ENCODE measurements around the gene DNAJB8.
A peak's percentile ranks its signal among the peaks of the same experiment; 100 is the strongest.

The DNAJB8 gene

DNA sequence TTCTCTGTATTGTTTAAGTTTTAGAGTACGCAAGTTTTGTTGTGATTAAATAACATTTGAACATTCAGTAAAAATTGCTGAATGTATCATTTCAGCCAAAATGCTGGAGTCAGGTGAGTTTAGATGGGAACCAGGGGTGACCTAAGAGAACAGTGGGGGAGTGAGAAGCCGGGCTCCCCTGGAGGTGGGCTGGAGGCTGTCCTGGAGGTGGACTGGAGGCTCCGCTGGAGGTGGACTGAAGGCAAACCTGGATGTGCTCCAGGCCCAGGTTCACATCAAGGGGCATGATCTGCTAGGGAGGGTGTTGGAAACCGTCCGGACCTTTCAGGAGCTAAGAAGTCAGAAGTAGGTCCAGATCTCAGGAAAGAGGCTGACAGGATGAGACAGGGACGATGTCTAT, 23.7 kb downstream of the DNAJB8 start:
- no peak for DNase-seq

DNA sequence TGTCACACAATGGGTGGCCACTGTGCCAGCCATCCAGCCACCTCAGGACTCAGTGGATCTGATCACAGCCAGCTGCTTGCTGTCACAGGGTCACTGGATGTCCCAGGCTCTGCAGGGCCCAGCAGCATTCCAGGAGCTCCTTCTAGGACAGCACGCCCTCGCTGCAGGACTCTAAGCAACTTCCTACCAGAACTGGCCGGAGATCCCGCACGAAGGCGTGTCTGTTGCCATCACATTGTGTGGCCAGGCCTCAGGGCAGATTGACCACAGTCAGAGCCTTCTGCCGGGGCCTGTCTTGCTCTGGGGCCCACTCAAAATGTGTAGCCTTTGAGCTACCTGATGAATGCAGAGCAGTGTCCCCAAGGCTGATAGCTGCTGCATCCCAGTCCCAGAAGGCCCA, 24.6 kb downstream of the DNAJB8 start:
- no peak for DNase-seq

DNA sequence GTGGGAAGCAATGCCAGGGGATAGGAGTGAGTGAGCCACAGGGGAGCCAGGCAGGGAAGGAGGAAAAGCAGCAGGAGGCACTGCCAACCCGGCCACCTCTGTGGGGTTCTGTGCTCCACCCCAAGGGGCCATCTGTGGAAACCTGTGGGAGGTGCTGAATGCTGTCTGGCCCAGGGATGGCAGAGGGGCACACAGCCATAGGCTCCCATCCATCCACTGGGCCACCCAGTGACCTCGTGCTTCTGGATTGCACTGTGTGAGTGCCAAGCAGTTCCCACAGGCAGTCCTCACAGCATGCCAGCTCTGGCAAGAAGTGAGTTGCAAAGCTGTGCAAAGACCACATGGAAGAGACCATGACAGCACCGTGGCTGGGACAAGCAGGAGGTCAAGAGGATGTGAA, 27.5 kb downstream of the DNAJB8 start:
- no peak for DNase-seq

DNA sequence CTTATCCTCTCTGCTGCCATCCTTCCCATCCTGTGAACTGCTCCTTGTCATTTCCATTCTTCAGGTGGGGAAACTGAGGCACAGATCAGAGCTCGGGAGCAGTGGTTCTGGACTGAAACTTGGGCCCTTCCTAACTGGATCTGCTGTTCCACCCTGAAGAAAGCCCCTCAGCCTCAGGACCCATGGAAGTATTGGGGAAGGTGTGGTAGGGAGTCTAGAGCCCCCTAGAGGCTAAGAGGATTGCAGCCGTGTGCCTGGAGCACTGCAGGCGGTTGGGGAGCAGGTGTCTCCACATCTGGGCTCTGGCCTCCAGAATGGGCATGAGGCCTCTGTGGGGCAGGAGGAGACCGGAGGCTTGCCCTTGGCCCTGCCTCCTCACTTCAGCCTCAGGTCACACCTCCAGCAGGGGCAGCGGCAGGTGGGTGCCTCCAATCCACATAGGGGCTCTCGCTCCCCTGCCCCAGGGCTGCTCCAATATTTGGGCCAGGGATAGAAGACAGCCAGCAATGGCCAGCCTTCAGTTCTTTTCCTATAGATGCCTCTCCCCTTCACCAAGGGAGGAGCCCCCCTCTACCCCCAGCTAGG, 28.1 kb downstream of the DNAJB8 start:
- no peak for DNase-seq

DNA sequence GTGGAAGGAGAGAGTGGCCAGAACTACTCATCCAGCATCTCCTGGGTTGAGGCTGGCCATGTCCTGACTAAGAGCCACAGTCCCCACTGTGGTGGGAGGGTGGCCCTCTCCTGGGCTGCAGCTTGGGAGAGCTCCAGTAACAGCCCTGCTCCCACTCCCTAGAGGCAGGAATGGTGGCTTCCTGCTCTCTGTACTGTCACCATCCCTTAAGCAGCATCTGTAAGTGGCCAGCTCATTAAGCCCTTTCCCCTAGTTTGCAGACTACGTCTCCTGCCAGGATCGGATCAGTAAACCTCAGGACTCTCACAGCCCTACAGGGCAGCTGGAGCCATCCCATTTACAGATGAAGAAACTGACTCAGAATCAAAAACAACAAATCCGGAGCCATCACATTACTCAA, 30.5 kb downstream of the DNAJB8 start:
- DNase-seq, result no peak

DNA sequence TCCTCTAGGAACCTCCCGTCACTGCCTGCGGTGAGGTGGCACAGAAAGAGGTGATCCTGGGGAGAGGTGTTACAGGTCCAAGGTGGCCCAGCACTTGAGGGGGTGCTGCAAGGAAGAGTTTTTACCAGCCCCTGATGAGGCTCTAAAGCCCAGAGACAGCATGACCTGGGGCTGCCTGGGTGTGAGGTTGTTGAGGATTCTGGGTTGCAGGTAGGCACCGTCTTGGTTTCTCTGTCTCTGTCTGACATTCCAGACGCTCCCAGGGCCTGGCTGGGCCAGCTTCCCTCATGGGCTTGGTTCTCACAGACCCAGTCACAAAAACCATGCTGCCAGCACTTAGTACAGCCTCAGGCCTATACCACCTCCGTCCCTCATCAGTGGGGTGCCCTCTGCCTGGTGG, 31.1 kb downstream of the DNAJB8 start:
- DNase-seq, result no peak

DNA sequence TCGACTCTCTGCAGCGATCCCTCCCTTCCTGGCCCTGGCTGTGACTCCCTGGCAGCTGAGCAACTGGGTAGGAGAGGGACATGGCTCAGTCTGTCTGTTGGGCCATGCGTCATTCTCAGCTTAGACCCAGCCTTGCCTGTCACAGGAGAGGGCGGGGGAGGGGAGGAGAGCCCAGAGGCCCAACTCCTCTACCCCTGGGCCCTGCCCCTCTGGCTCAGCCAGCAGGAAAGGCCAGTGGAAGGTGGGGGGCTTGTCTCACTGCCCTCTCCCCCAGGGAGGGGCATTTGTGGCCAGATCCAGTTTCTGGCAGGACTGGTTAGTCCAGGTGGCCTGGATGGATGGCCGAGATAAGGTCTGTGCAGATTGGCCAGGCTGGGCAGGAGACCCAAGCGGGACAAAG, 31.6 kb downstream of the DNAJB8 start:
- DNase-seq, result no peak

DNA sequence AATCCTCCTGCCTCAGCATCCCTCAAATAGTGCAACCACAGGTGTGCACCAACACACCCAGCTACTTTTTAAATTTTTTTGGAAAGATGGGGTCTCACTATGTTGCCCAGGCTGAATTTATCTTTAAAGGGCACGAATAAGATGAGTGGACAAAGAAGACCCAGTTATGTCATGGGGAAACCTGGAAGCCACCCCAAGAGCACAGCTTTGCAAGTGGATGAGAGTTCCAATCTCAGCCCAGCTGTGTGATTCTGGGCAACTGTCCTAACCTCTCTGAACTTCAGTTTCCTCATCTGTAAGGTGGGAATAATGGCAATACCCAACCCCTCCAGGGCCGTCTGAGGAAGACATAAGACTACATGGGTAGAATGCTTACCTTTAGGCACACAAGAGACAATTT, 32.2 kb downstream of the DNAJB8 start:
- DNase-seq, result no peak

DNA sequence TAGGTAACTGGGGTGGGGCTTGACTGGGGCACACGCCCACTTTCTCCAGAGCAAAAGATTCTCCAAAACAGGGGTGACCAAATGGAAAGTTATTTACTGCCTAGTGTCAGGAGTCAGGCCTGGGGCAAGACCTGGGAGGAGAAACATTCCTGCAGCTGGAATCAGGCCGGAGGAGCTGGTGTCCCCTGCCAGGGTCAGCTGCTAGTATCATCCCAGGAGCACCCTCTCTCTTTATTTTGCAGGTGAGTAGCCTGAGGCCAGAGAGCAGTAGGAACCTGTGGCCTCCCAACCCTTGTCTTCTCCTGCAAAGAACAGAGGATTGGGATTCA, 32.9 kb downstream of the DNAJB8 start:
- no peak for DNase-seq

DNA sequence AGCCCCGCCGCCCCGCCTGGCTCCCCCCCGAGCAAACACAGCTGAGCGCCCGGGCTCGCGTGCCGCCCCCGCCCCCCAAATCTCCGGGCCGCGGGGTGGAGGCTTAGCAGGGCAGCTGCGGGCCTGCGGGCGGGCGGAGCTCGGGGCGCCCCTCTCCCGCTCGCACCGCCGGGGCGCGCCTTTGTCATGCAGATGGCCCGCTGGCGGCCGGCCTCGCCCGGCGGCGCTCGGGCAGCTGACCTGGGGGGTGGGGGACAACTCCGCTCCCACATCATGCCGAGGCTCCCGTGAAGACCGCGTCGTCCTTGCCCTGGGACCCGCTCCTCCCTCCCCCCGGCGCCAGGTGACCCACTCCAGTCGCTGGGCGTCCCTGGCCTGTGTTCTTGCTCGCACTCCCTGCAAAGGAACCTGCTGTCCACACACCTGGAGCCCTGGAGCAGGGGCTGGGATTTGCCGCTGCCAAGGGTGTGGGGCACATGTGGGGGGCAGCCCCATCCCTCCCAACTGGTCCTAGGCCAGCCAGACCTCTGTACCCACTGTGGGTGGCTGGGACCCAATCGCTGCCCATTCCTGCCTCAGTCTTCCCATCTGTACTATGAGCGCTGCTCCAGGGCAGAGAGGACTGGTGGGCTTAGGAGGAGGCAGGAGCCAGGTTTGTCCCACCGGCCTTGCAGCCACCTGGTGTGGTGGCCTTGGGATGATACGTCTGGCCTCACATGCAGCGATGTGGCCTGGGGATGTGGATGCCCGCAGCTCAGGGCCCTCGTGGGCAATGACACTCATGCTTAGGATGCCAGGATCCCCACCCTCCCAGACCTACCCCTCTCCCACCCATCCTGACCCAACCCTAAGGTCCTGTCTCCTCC, 33.5 kb downstream of the DNAJB8 start:
- no peak for DNase-seq

DNA sequence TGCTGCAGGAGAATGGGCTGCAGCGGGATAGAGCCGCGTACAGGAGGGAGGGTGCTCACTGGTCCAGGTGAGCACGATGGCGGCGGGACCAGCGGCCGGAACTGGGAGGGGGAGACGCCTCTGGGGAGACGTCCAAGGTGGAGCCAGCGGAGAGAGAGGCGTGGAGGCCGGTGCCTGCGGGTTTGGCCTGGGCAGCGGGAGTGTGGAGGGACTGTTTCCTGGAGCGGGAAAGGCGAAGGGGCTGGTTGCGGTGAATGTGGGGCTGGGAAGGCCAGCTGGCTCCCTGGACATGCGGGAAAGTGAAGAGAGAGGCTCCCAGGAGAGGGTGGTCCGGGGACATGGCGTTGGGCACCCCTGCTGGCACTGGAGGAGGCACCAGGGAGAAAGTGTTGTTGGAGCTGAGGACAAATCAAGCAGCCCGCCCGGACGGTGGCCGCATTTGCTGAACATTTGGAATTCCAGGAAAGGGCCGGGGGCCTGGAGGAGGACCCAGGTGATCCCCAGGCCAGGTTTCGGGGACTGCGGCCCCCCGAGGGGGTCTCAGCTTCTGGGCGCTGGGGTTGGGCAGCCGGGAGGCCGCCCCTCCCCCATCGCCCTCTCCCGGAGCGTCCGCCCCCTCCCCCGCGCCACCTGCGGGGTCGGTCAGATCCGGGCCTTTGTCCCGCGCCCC, 34.3 kb downstream of the DNAJB8 start:
- DNase-seq, result no peak

DNA sequence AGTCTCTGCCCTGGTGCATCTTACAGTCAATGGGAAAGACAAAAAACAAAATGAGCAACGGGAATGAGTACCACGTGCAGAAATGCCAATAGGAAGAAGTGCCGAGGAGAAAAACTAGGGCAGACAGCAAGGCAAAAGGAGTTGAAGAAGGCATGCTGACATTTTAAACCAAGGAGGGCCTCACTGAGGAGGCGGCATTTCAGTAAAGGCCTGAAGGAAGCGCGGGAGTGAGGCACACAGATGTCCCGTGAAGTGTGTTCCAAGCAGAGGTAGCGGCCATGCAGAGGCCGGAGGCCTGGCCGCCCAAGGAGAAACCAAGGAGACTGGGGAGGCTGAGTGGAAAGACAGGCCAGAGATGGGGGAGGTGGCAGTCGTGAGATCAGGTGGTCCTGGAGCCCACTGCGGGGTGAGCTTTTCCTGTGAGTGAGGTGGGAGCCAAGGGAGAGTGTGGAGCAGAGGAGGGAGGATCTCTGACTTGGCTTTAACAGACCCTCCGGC, 34.8 kb downstream of the DNAJB8 start:
- no peak for DNase-seq

DNA sequence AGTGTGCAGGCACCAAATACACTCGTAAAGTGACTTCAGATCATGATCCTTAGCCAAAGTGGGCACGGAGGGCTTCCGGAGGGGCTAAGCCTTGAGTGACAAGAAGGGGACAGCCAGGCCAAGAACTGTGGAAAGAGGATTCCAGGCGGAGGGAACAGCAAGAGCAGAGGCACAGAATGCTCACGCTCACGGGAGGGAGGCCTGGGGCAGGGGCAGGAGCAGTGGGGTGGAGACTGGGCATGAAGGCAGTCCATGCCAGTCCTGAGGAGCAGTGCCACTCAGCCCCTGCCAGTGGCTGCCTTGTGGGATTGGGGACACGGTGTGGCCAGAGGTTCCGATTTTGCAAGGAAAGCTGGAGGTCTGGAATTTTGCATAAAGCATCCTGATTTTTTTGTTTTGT, 36.0 kb downstream of the DNAJB8 start:
- no peak for DNase-seq

DNA sequence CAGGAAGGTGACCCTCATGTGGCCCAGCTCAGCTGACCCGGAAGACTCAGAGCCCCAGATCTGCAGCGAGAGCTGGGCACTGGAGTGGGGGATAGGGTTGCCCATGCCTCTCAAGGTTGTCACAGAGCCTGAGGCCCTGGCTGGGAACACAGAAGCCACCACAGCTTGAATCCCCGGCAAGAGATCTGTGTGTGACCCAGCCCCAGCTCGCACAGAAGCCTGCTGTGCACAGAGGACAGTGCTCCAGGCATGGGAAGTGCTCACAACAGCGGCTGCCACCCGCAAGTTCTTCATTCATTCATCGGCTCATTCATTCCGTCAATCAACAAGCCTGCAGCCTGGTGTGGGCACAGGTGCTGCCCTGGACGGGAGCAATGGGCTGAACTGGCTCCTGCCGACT, 36.4 kb downstream of the DNAJB8 start:
- no peak for DNase-seq

DNA sequence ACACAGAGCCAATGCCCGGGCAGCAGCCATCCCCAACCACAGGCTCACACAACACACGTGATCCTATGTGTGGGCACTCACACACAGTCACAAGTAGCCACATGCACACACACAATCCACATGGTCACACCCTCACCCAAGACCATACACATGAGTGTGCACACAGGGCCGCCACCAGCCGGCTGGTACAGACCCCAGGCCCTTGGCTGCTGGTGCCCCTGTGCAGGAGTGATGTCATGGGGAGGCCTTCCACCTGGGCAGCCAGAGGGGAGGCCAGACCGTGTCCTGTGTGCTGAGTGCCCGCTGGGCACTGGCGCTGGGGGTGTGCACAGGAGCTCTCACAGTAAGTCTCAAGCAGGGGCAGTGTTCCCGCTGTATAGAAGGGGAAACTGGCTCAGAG, 36.9 kb downstream of the DNAJB8 start:
- no peak for DNase-seq

DNA sequence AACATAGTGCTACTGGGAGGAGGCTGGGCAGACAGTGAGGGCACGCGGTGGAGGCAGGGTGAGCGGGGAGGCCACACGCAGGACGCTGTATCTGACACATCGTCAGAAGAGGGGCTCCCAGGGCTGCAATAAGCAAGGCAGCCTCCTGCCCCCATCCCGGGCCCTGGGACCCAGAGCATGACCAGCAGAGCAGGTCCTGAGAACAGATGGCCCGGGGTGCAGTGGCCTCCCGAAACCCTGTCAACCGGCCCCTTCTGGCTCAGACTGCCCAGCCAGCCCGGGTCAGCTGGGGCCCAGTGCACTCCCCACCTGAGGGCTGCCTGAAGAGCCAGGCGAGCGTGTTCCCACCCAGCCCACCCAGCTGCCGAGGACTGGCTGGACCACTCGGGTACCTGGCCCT, 37.4 kb downstream of the DNAJB8 start:
- no peak for DNase-seq

DNA sequence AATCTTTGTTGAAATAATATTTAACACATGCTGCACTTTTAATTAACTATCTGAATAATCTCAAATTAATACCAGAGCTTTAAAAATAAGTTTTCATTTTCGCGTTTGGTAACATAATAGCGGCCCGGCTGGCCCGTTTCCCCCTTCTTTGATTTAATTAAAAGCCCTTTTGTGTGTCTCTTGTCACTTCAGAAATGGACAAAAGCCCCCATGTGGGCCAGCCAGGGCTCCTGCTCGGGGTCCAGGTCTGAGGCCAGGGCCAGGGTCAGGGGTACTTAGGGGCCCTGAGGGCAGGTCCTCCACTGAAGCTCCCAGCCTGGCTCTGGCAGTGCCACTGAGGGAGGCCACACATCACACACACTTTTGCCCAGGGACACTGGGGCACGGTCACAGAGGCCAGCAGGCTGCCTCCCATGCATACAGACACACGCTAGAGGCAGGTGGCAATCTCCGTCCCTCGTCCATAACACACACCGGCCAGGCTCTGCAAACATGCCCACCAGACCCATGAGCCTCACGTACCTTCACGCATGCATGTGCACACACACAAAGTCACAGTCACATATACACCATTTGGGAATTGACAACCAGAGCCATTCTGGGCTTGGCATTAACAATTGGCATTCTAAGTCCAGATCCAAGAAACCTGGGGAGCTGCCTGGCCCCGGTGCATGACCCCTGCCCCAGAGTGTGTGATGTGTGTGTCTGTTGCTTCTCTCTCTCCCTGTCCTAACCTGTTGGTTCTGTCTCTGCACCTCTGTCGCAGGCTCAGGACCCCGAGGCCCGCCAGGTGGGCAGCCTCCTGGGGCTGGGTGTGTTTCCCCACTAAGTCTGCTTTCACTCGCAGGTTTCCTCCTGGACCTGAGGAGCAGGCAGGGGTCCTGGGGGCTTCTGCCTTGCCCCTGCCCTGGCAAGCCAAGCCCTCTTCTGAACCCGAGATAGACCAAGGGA, 38.5 kb downstream of the DNAJB8 start:
- DNase-seq, result no peak

DNA sequence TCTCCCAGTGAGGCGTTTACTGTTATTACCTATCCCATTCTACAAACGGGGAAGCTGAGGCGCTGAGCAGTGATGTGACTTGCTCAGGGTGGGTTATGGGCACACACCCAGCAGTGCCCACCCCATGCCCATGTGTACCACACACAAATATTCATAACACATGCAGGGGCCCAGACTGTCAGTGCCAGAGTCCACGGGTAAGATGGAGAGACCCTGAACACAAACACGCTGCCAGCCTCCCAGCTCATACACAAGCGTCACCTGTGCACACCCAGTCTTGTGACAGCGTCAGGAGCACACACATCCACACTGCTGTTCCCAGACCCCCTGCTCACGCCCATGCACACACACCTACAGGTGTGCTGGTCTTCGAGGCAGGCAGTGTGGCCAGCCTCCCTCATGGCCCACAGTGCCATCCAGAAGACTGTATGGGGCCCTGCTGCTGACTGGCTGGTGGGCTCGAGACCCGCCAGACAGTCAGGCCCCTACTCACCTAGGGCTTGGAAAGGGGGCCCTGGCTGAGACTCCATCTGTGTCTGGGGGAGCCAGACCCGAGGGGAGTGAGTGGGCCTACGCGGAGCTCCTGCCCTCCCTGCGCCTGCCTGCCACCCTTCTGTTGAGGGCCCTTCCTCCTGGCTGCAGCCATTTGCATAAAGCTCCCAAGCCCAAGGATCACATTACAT, 39.4 kb downstream of the DNAJB8 start:
- no peak for DNase-seq

DNA sequence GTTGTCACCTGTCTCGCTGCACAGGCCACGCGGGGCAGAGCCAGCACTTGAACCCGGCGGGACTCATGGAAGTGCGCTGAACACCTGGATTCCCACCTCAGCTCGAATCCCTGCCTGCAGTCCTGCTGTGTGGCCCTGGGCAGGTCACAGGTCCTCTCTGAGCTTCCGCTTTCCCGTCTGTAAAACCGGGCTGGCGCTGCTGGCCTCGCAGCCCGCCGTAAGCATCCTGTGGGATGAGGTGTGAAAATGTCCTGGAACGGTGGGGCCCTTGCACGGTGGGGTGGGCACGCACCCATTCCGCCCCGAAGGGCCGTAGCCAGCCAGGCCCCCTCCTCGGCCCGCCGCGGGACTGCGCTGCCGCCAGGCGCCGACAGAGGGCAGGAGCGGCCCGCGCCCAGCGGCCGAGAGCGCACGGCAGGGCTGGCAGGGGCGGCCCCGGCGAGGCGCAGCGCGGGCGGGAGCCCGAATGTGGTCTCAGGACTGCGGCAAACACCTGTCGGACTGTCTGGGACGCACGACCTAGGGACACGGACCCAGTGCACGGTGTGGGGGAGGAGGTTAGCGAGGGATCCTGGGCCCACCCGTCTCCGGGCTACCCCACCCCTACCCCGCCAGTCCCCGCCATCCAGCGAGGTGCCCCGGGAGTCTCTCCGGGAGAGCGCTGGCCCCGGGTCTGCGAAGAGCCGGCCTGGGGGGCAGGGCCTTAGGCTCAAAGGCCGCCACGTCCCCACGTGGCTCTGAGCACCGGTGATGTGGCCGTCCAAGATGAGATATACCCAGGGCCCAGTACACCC, 40.4 kb downstream of the DNAJB8 start:
- peak; percentile 88 for DNase-seq

DNA sequence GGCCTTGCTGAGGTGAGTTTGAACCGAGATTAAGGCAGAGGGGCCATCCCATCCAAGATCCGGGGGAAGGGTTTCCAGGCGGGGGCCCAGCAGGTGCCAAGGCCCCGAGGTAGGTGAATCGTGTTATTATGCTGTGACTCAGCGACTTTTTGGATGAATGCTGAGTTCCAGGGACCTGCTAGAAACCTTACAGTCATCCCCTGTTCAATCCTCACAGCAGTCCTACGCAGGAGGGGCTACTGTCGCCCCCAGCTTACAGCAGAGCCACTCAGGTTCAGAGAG, 40.9 kb downstream of the DNAJB8 start:
- DNase-seq, result no peak

DNA sequence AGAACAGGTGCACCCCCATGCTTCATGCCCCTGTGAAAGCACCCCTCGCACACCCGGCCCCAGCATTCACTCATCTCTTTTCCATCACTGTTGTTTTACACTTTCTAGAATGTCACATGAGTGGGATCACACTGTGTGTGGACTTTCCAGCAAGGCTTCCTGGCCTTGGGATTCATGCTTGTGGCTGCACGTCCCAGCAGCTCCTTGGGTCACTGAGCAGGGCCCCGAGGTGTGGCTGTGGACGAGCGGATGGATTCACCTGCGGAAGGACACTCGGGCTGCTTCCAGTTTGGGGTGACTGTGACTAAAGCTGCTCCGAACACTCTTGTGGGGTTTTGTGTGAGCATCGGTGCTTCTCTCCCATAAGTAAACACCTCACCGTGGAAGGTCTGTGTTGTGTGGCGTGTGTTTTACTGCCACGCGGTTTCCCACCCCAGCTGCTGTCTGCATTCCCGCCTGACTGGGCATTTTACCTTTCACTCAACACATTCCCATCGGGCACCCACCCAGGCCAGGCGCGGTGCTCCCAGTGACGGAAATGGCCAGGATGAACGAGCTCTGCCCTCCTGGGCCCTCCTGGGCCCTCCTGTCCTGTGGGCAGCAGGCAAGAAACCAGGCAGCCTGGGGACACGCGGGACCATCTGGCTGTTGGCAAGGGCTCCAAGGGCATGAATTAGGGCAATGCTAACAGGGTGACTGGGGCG, 41.4 kb downstream of the DNAJB8 start:
- no peak for DNase-seq

All from activated CD8-positive, alpha-beta memory T cell treated with anti-CD3 and anti-CD28 coated beads, Interleukin-2, amount 50 U/mL, for 48 hours (primary cell).